ENCODE data around the gene AMZ2. TPM values are rescaled to one million over a fixed set of nuclear protein-coding genes. Genes with fewer than 3 reads are reported as not detected.

AMZ2 gene
- total RNA-seq, 4 donors from 2014 or later: 58.5 to 89.2 (median 72.0) TPM

DNA sequence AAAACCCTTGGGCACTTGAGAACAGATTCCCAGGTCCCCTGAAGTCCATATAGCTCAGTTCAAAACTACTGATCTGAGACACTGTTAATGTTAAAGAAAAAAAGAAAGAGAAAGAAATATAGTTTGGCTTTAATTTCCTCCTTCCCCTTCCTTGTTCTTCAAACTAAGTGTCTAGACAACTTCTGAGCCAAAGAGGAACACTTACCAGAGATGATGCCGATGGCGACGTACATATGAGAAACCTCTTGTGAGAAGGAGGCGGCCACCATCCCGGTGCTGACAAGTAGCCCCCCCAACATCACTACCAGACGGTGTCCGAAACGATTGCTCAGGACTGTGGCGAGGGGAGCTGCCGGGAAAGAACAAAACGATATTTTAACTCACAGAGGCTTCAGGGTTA is 25.9 kb downstream of the AMZ2 start:
- TF ChIP-seq, protein P1, sequence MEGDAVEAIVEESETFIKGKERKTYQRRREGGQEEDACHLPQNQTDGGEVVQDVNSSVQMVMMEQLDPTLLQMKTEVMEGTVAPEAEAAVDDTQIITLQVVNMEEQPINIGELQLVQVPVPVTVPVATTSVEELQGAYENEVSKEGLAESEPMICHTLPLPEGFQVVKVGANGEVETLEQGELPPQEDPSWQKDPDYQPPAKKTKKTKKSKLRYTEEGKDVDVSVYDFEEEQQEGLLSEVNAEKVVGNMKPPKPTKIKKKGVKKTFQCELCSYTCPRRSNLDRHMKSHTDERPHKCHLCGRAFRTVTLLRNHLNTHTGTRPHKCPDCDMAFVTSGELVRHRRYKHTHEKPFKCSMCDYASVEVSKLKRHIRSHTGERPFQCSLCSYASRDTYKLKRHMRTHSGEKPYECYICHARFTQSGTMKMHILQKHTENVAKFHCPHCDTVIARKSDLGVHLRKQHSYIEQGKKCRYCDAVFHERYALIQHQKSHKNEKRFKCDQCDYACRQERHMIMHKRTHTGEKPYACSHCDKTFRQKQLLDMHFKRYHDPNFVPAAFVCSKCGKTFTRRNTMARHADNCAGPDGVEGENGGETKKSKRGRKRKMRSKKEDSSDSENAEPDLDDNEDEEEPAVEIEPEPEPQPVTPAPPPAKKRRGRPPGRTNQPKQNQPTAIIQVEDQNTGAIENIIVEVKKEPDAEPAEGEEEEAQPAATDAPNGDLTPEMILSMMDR (IDR thresholded peaks at IDR 0.05; ENCODE audit: low read depth): no peak

DNA sequence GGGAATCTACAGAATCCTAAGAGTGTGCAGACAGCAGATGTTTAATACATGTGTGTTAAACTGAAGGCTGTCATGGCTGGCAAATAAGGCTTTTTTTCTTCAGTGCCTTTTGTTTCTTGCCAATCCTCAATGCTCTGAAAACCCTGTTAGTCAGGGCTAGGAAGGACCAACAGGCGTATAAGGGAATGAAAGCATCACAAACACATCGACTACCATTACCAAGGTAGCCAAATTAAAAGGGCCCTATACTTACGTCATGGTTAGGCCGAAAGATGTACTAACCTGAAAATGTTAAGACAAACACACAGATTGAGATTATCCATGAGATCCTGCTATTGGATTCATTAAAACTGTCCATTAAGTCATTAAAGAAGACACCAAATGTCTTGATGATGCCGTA is 30.0 kb downstream of the AMZ2 start:
- TF ChIP-seq, protein P1 (IDR thresholded peaks at IDR 0.05; ENCODE audit: low read depth): no peak

DNA sequence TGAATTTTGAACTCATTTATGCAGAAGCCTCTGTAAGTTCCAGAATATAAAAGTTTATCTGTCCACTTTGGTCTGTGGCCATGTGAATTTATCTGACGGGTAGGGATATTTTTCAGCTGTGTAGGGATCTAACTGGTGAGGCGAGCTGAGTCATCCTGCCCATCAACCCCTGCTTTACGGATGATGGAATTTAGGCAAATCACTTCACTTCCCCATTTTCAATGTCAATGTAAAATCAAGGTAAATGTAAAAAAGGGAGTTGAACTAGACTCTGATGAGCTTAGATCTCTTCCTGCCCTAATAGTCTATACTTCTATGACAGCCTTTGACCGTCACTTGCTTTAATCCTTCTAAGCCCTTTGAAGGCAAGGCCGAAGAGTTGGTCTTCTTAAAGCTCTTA is 40.5 kb downstream of the AMZ2 start:
- TF ChIP-seq, protein P1 (IDR thresholded peaks at IDR 0.05; ENCODE audit: low read depth): no peak

DNA sequence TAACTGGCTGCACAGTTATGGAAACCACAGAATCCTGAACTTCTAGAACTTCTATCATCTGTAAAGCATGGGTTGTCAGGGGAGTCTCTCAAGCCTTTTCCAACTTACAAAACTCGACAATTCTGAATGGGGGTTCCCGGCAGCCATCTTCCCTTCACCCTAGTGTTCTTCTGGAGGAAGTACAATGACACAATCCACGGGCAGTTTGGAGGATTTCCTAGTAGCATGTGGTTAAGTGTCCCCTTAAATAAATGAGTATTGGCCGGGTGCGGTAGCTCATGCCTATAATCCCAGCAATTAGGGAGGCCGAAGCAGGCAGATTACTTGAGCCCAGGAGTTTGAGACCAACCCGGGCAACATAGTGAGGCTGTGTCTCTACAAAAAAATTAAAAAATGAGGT is 41.0 kb downstream of the AMZ2 start:
- TF ChIP-seq, protein P1 (IDR thresholded peaks at IDR 0.05; ENCODE audit: low read depth): no peak

DNA sequence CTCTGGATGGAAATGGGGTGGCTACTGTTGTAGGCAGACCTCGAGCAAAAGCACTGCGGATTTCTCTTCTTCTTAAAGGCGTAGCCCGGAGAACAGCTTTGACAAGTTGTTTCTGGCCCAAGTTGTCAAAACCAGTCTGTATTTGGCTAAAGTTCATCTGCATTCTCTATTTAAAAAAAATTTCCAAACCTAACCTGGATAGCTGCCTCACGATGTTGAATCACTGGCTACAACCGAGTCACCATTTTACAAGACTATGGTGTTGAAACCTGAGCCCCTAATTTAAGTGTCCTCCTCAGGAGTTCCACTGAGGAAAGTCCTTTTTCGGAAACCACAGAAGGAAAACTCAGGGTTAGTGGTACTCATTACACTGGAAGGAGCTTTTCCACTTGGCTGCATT is 41.6 kb downstream of the AMZ2 start:
- TF ChIP-seq, protein P1 (IDR thresholded peaks at IDR 0.05; ENCODE audit: low read depth): no peak

DNA sequence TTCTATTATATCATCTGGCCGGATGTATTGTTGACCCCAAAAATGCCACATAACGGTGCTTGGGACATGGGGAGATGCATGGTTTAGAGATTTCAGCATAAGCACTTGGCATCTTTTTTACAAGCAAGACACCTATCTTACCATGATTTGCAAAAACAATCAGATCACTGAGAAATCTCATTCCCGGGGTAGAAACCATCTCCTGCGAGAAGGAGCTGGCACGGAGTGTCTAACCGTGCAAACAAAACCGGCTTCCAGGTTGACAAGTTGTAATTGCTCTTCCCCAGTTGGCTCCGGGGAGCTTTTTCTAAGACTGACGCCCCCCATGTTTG is 42.1 kb downstream of the AMZ2 start:
- TF ChIP-seq, protein P1 (IDR thresholded peaks at IDR 0.05; ENCODE audit: low read depth): no peak

DNA sequence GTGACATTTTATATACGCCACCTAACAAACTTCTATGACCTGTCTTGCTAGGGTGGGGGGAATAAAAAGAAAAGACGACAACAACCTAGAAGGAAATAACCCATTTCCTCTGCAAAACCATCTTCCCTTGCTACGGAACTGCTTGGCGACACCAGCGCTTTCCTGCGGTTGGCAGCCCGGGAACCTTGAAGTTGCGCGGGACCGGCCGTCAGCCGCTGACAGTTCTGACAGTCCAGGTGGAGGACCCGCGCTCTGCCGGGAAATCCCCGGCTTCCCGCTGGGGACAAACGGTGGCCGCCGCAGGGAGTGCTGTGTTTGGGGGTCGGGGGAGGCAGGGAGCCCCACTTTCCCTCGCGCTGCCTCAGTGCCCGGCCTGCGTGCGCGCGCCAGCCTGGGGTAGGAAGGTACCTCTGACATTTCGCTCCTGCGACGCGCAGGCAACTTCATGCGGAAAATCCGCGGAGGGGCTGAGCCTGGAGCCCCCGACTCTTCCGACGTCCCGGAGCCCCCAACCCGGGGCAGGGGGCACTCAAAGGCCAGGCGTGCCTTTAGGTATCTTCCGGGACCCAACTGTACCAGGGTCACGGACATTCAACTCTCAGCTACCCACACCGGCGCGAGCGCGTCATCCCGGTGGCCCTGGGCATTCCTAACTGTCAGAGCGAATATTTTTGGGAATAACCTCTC is 42.6 kb downstream of the AMZ2 start:
- TF ChIP-seq, protein P1 (IDR thresholded peaks at IDR 0.05; ENCODE audit: low read depth): no peak
